IPS-NIHi7 (cell line): Measurements from ENCODE around the gene PVR.
A peak's percentile ranks its signal among the peaks of the same experiment; 100 is the strongest.
"Not testable (repeated sequence)": the region's sequence is repeated elsewhere in the genome, so short reads cannot be mapped to it uniquely, and the experiment has no call there.

Experiments used
- DNase-seq: peaks from one replicate; pipeline ENCODE4 v3.0.0; 2012; ENCODE audit warnings: mixed read lengths; ENCODE audit errors: extremely low spot score

PVR gene

GRCh38 chr19:44618640-44619357, 24.9 kb upstream of the PVR start:
- DNase-seq = no peak

GRCh38 chr19:44620667-44621066, 23.0 kb upstream of the PVR start:
- DNase-seq = no peak

GRCh38 chr19:44621367-44621766, 22.3 kb upstream of the PVR start:
- DNase-seq = no peak

- no peak for DNase-seq
Observed at GRCh38 chr19:44623080-44623479, 20.6 kb upstream of the PVR start.

- no peak for DNase-seq
Observed at GRCh38 chr19:44623626-44624025, 20.1 kb upstream of the PVR start.

GRCh38 chr19:44624840-44625354, 18.8 kb upstream of the PVR start:
- no peak for DNase-seq

GRCh38 chr19:44625637-44626036, 18.1 kb upstream of the PVR start:
- not testable (repeated sequence) for DNase-seq

GRCh38 chr19:44626048-44626624, 17.6 kb upstream of the PVR start:
- DNase-seq = no peak

- DNase-seq = no peak
Observed at GRCh38 chr19:44627631-44628030, 16.1 kb upstream of the PVR start.

- no peak for DNase-seq
Observed at GRCh38 chr19:44628793-44629192, 14.9 kb upstream of the PVR start.

- DNase-seq = not testable (repeated sequence)
Observed at GRCh38 chr19:44631611-44632010, 12.1 kb upstream of the PVR start.

- not testable (repeated sequence) for DNase-seq
Observed at GRCh38 chr19:44634058-44634457, 9.7 kb upstream of the PVR start.

GRCh38 chr19:44634785-44635184, 8.9 kb upstream of the PVR start:
- DNase-seq = no peak

GRCh38 chr19:44635581-44636438, 7.9 kb upstream of the PVR start:
- DNase-seq = no peak

GRCh38 chr19:44636439-44637389, 7.0 kb upstream of the PVR start:
- no peak for DNase-seq

- DNase-seq = no peak
Observed at GRCh38 chr19:44637390-44637764, 6.3 kb upstream of the PVR start.

- DNase-seq = no peak
Observed at GRCh38 chr19:44640518-44640917, 3.2 kb upstream of the PVR start.

GRCh38 chr19:44641501-44642265, 2.0 kb upstream of the PVR start:
- DNase-seq = no peak

GRCh38 chr19:44642377-44642776, 1.3 kb upstream of the PVR start:
- DNase-seq = no peak

- DNase-seq = peak; percentile 68
Observed at GRCh38 chr19:44644402-44645016, 799 bp downstream of the PVR start.
